Mucosa of descending colon (tissue), 3 donors: Measurements from ENCODE around the gene HEPN1. TPM values are rescaled to one million over a fixed set of nuclear protein-coding genes. Genes with fewer than 3 reads are reported as not detected.
A peak's percentile ranks its signal among the peaks of the same experiment; 100 is the strongest.

ENCODE experiments used
- ATAC-seq: fragments of 200-7000 bp; cut with Tn5 transposase; one replicate; pipeline ENCODE4 v1.9.1; 2020; ENCODE audit warnings: mild to moderate bottlenecking, moderate library complexity
- DNase-seq, 3 donors: peaks; one replicate each; pipeline ENCODE4 v3.0.0-alpha.2; 2020
- H3K36me3 ChIP-seq: fragments of 200-600 bp; one replicate; pipeline ENCODE4 v1.8.0; 2021; ENCODE audit warnings: low read depth, mild to moderate bottlenecking
- H3K4me1 ChIP-seq: fragments of 200-600 bp; one replicate; pipeline ENCODE4 v1.8.0; 2021; ENCODE audit warnings: low read depth, mild to moderate bottlenecking
- H3K4me3 ChIP-seq: fragments of 200-600 bp; one replicate; pipeline ENCODE4 v1.8.0; 2021; ENCODE audit warnings: mild to moderate bottlenecking
- H3K9me3 ChIP-seq: fragments of 200-600 bp; one replicate; pipeline ENCODE4 v1.8.0; 2021; ENCODE audit warnings: mild to moderate bottlenecking
- intact Hi-C, 2 donors: fragments of 100-400 bp; cut with DNase I in 1 of 2; cut with micrococcal nuclease in 1 of 2; formaldehyde crosslinking; loops; one replicate each; pipeline versions ENCODE4 v1.11.0 to v1.11.1; 2022; cut with DNase I, micrococcal nuclease
- total RNA-seq, 3 donors: library from RNA; stranded (reverse); fragmentation: NEBNext Ultra II Directional in 2 of 3; extraction: Animal tissue kit (Norgen Biotek cat#: 25700) in 2 of 3; gene quantifications; one replicate each; pipeline versions ENCODE4 v1.2.1 to v1.2.4, GENCODE V29; 2021 to 2023
- TF ChIP-seq, protein P1 (sequence below): fragments of 200-600 bp; IDR thresholded peaks from one replicate; pipeline ENCODE4 v1.8.0; 2022; ENCODE audit warnings: antibody characterized with exemption, mild to moderate bottlenecking
- donor health status: DM: no; HTN: no; CAD: no; lungs with moderate emphysema.
- donor health status: DM: no; HTN: no; CAD: no.
- donor health status: DM: no; HTN: yes; CAD: no.

HEPN1 gene
- total RNA-seq, 3 donors from 2014 or later, result not detected

DNA sequence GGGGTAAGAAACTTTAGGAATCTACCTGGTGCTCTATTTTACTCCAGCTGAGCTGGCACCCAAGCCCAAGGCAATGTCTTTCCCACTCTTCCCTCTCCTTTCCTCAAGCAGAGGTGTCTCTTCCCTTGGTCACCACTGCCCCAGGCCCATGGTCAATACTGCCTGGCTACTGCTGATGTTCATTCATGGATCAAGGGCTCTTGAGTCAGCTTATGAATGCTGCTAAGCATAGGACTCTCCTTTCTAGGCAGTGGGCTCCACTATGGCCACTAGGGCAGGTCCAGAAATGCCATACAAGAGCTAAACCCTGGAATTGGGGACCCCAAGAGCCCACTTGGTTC is 2.7 kb upstream of the HEPN1 start:
- TF ChIP-seq, protein P1, sequence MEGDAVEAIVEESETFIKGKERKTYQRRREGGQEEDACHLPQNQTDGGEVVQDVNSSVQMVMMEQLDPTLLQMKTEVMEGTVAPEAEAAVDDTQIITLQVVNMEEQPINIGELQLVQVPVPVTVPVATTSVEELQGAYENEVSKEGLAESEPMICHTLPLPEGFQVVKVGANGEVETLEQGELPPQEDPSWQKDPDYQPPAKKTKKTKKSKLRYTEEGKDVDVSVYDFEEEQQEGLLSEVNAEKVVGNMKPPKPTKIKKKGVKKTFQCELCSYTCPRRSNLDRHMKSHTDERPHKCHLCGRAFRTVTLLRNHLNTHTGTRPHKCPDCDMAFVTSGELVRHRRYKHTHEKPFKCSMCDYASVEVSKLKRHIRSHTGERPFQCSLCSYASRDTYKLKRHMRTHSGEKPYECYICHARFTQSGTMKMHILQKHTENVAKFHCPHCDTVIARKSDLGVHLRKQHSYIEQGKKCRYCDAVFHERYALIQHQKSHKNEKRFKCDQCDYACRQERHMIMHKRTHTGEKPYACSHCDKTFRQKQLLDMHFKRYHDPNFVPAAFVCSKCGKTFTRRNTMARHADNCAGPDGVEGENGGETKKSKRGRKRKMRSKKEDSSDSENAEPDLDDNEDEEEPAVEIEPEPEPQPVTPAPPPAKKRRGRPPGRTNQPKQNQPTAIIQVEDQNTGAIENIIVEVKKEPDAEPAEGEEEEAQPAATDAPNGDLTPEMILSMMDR, result no peak
- intact Hi-C loops, result no loop called here
- ATAC-seq, result no peak
- Histone ChIP-seq H3K4me1 (no peaks in the 10 kb centered on the region), H3K36me3 (no peaks in the 10 kb centered on the region), H3K4me3 (no peak overlapping the region), H3K9me3 (peaks cover 2% of the 10 kb centered on the region)
- DNase-seq, result no peak

DNA sequence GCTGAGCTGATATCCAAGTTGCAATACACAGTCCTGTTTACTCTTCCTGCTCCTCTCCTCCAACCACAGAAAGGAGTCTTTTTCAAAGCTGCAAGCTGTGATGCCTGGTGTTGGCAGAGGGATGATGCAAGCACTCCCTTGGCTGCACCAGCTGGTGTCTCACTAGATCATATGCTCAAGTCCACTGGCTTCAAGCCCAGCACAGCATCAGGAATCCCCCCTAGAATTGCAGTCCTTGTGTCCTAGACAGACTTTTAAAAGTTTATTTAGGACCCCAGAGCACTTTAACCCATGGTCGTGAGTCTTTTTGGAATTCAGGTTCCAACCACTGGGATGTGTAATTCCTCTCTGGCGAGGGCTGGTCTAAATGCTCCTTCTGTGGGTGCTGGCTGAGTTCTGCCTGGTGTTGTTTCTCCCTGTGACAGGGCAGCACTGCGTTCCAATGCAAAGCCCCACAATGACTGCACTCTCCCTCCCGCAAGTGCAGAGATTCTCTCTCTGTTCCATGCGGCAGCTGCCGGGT is 1.9 kb upstream of the HEPN1 start:
- ATAC-seq (no peak), DNase-seq (no peak)
- intact Hi-C loops, result no loop called here
- Histone ChIP-seq H3K36me3 (no peaks in the 10 kb centered on the region), H3K4me3 (no peak overlapping the region), H3K9me3 (no peaks in the 10 kb centered on the region), H3K4me1 (no peaks in the 10 kb centered on the region)
- TF ChIP-seq, protein P1, result no peak

DNA sequence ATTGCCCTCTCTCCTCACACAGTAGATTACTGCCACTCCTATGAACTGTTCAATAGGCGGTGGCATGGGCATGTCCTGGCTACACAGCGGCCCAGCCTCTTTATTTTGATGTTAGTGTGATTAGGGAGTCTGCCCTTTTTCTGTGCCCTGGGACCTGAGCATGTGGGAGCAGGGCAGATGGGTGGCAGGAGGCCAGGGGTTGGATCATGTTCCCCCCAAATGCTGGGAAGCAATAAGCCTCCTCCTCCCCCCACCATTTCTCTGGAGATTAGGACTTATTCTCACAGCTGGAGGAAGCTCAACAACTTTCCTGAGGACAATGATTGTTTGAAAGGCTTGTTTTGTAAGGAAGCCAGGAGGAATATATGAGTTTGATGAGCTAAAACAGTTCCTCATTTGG is 848 bp downstream of the HEPN1 start:
- ATAC-seq, result no peak
- Histone ChIP-seq H3K9me3 (no peaks in the 10 kb centered on the region), H3K4me1 (no peaks in the 10 kb centered on the region), H3K4me3 (no peak overlapping the region), H3K36me3 (no peaks in the 10 kb centered on the region)
- TF ChIP-seq, protein P1, result no peak
- no peak for DNase-seq
- intact Hi-C loops, result no loop called here

GRCh38 chr11:124920356-124920755 is 1.3 kb downstream of the HEPN1 start:
- TF ChIP-seq, protein P1, result no peak
- Histone ChIP-seq H3K4me1 (no peaks in the 10 kb centered on the region), H3K9me3 (no peaks in the 10 kb centered on the region), H3K4me3 (no peak overlapping the region), H3K36me3 (no peaks in the 10 kb centered on the region)
- DNase-seq, result no peak
- intact Hi-C loops, result no loop called here
- ATAC-seq, result no peak

- no peaks in the 10 kb centered on the region for H3K9me3 ChIP-seq
- no peaks in the 10 kb centered on the region for H3K4me1 ChIP-seq
- intact Hi-C loops, result no loop called here
- no peaks in the 10 kb centered on the region for H3K36me3 ChIP-seq
- TF ChIP-seq, protein P1, result no peak
- no peak overlapping the region for H3K4me3 ChIP-seq
- DNase-seq (peak; percentile 47 to 66 (median 59)), ATAC-seq (peak; percentile 54)
These were observed 2.0 kb downstream of the HEPN1 start for GRCh38 chr11:124920870-124921609.
